ENCODE data around the gene CHSY1. TPM values are rescaled to one million over a fixed set of nuclear protein-coding genes. Genes with fewer than 3 reads are reported as not detected.
"Not testable (repeated sequence)": the region's sequence is repeated elsewhere in the genome, so short reads cannot be mapped to it uniquely, and the experiment has no call there.

Gene CHSY1
- 100 to 1,000 TPM in 1 of 2 donors, 10 to 100 TPM in 1; 47.4 to 114 TPM for total RNA-seq

DNA sequence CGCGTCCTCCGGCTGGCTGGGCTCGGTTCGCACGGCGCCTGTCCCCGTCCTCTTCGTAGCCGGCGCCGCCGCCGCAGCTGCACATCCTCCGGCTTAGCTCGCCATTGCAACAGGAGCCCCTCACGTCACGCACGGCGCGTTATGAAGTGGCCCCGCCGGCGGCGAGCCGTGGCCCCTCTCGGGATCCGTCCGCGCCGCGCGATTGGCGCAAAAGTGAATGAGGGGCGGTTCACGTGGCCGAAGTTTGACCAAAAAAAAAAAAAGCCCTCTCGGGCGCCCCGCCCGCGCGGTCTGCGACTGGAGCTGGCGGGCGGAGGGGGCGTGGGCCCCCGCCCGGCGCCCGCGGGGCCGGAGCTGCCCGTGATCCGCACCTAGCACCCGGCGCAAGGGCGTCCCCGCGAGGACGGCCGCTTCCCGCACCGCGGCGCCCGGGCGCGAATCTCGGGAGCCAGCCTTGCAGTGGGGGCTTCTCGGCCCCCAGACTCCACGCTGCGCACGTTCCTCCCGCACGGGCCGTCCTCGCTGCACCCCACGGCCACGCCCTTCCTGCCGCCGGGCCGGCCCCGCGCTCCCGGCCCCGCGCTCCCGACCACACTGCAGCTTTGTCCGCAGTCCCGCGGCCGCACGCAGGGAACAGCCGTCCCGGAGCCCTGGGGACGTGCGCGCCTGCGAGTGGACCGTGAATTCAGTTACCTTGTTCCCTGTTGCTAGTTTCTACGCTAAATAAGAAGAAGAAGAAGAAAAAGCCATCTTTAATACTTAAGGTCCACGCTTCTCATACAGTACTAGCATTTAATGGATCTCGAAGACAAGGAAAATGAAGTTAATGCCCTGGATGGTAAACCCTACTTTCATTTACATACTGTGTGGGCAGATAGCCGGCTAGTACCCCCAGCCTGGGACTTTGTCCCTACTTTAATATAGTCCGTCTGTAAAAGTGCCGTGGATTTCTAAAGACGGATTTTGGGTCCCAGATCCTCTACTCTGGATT is at the start of gene CHSY1:
TSS of gene CHSY1 (minus strand) at position 219 of the 991 bp plus-strand sequence. CDS start 592 bp downstream, outside the sequence.
- ATAC-seq (replicated peaks), result peak; percentile 75

GRCh38 chr15:101296418-101297405 is 44.9 kb upstream of the CHSY1 start:
- ATAC-seq (replicated peaks), result no peak
- Mint-ChIP-seq H3K27me3 (no peaks in the 10 kb centered on the region), H3K4me3 (peak overlapping the region; percentile 91), H3K27ac (peak overlapping the region; percentile 98), H3K9me3 (no peaks in the 10 kb centered on the region), H3K36me3 (ENCODE audit: low read depth) (peaks cover 37% of the 10 kb centered on the region), H3K4me1 (peaks cover 5% of the 10 kb centered on the region)

More for the DNA sequence above, at the start of gene CHSY1:
- Mint-ChIP-seq H3K4me3 (peak within 1 kb of the TSS; percentile 94), H3K9me3 (no peaks in the 10 kb centered on the region), H3K36me3 (ENCODE audit: low read depth) (peaks cover 52% of the 10 kb centered on the region), H3K27ac (peak within 1 kb of the TSS; percentile 93), H3K27me3 (no peaks in the 10 kb centered on the region), H3K4me1 (peaks cover 27% of the 10 kb centered on the region)

DNA sequence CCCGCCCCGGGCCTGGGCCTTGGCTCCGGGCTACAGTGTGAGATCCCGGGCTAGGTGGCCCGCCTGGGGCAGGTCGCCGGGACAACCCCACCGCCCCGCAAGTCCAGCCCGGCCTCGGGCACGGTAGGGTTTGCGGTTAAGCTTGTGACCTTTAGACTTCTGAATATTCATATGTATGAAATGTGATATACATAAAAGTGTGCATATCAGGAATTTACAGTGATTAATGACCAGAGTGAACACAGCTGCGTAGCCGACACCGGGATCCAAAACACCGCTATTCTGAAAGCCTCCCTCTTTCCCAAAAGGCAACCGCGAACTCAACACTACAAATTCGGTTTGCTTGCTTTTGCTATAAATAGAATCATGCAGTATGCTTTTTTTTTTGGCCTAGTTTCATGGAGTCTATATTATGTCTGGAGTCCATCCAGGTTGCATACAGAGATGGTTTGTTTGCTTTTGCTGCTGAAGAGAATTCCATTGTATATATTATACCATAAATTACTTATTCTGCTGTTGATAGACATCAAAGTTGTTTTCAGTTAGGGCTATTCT is 43.8 kb upstream of the CHSY1 start:
- Mint-ChIP-seq H3K36me3 (ENCODE audit: low read depth) (peaks cover 47% of the 10 kb centered on the region), H3K27me3 (no peaks in the 10 kb centered on the region), H3K4me1 (peaks cover 5% of the 10 kb centered on the region), H3K9me3 (no peaks in the 10 kb centered on the region), H3K27ac (peak overlapping the region; percentile 98), H3K4me3 (peak overlapping the region; percentile 91)
- no peak for ATAC-seq (replicated peaks)

GRCh38 chr15:101294731-101295606 is 43.1 kb upstream of the CHSY1 start, which contains the start of gene SNRPA1:
SNRPA1 (minus strand) TSS chr15:101295248; CDS start chr15:101295178, 70 bp downstream.
- Mint-ChIP-seq H3K4me1 (peaks cover 10% of the 10 kb centered on the region), H3K4me3 (peak within 1 kb of the TSS; percentile 91), H3K27me3 (no peaks in the 10 kb centered on the region), H3K27ac (peak within 1 kb of the TSS; percentile 98), H3K9me3 (no peaks in the 10 kb centered on the region), H3K36me3 (ENCODE audit: low read depth) (peaks cover 54% of the 10 kb centered on the region)
- ATAC-seq (replicated peaks), result peak; percentile 87

DNA sequence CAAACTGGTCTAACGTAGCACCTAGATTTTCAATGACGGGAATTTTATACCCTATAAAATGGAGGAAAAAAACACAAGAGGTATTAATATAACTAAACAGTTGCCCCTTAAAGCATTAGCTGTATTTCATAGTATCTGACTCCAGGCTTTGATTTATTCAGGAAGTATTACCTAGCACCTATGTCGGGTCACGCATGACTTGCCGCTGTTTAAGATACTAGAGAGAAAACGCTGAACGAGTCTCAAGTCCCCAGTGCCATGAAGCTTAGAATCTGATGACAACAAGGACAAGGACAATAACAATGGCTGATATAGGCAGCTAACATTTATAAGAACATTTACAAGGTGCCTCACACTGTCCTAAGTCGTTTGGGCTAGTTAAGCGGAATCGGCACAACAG is 41.3 kb upstream of the CHSY1 start:
- Mint-ChIP-seq H3K27me3 (no peaks in the 10 kb centered on the region), H3K27ac (peak overlapping the region; percentile 98), H3K4me3 (peak overlapping the region; percentile 91), H3K36me3 (ENCODE audit: low read depth) (peaks cover 73% of the 10 kb centered on the region), H3K4me1 (peaks cover 20% of the 10 kb centered on the region), H3K9me3 (no peaks in the 10 kb centered on the region)
- no peak for ATAC-seq (replicated peaks)

DNA sequence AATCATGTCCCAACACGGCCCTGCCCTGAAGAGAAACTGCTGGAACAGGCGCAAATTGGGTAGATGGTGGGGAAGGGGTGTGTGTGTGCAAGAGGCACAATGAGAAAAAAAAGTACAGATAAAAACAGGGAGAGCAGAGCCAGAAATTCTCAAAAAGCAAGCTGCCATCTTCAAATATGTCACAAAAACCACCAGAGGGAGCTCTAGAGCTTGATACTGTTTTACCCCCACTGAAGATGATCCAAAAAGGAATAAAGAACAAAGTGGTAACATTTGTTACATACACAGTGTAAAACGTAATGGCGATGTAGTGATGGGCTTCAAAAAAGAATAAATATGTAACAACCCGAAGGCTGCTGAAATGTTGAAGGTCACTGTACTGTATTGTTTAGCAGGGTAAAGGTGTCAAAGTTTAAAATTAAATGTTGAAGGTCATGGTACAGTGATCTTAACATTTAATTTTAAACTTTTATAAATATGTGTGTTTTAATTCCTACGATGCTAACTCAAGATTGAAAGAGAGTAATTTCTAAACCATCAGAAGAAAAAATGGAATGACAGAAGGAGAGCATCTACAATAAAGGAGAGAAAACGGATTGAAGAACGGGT is 37.2 kb upstream of the CHSY1 start:
- Mint-ChIP-seq H3K27ac (peak overlapping the region; percentile 26), H3K36me3 (ENCODE audit: low read depth) (peaks cover 100% of the 10 kb centered on the region), H3K4me3 (peak overlapping the region; percentile 9), H3K9me3 (no peaks in the 10 kb centered on the region), H3K4me1 (peaks cover 21% of the 10 kb centered on the region), H3K27me3 (no peaks in the 10 kb centered on the region)
- ATAC-seq (replicated peaks), result peak; percentile 55

DNA sequence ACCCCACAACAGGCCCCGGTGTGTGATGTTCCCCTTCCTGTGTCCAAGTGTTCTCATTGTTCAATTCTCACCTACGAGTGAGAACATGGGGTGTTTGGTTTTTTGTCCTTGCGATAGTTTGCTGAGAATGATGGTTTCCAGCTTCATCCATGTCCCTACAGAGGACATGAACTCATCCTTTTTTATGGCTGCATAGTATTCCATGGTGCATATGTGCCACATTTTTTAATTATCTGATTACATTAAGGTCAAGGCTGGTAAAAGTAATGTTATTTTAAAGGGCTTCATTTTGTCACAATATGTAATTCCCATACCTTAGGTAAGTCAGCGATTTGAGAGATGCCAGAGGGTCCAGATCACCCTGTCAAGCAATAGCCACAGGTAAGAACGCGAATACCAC is 35.5 kb upstream of the CHSY1 start:
- H3K4me1 Mint-ChIP-seq, result peaks cover 23% of the 10 kb centered on the region
- not testable (repeated sequence) for H3K9me3 Mint-ChIP-seq; H3K27me3 Mint-ChIP-seq; ATAC-seq (replicated peaks); H3K27ac Mint-ChIP-seq; H3K4me3 Mint-ChIP-seq
- peaks cover 100% of the 10 kb centered on the region for H3K36me3 Mint-ChIP-seq (ENCODE audit: low read depth)

GRCh38 chr15:101286471-101287114 is 34.7 kb upstream of the CHSY1 start:
- Mint-ChIP-seq H3K36me3 (ENCODE audit: low read depth) (peaks cover 100% of the 10 kb centered on the region), H3K4me3 (no peak overlapping the region), H3K9me3 (no peaks in the 10 kb centered on the region), H3K27ac (no peak overlapping the region), H3K4me1 (peaks cover 22% of the 10 kb centered on the region), H3K27me3 (no peaks in the 10 kb centered on the region)
- ATAC-seq (replicated peaks), result no peak

DNA sequence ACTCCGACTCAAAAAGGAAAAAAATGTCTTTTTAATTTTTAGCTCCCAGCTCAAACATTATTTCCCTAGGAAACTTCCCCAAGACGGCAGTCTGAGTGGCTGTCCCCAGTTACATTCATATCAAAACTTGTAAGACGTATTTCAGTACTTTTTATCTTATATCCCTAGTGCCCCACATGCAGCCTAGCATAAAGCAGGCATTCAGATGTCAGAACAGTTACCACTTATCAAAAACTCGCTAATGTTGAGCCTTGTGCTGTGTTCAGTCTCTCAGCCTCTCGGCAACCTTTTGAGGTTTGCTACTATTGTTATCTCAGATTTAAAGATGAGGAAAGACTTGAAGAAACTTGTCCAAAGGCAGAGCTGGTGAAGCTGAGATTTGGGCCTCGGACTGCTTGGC is 32.1 kb upstream of the CHSY1 start:
- H3K36me3 Mint-ChIP-seq (ENCODE audit: low read depth), result peaks cover 100% of the 10 kb centered on the region
- H3K4me1 Mint-ChIP-seq, result peaks cover 12% of the 10 kb centered on the region
- no peak overlapping the region for H3K4me3 Mint-ChIP-seq
- H3K27ac Mint-ChIP-seq, result no peak overlapping the region
- H3K27me3 Mint-ChIP-seq, result no peaks in the 10 kb centered on the region
- ATAC-seq (replicated peaks), result peak; percentile 48
- no peaks in the 10 kb centered on the region for H3K9me3 Mint-ChIP-seq

DNA sequence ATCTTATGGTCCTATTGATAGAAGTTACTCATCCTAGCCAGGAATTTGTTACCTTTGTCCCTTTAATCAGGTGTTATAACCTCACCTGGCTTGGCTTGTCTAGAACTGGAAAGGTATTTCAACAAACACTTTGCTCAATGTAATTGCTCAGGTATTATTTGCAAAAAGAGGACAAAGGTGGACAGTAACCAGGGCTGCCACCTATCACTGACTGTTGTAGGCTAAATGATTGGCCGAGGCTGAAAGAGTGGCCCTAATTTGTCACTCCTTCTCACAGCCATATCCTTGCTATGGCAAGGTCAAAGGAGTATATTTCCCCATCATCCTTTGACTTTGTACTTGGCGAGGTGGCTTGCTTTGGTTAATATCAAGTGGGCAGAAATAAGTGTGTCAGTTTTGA is 28.2 kb upstream of the CHSY1 start:
- H3K36me3 Mint-ChIP-seq (ENCODE audit: low read depth), result peaks cover 83% of the 10 kb centered on the region
- no peak for ATAC-seq (replicated peaks)
- peaks cover 9% of the 10 kb centered on the region for H3K4me1 Mint-ChIP-seq
- no peaks in the 10 kb centered on the region for H3K9me3 Mint-ChIP-seq
- no peaks in the 10 kb centered on the region for H3K27me3 Mint-ChIP-seq
- no peak overlapping the region for H3K27ac Mint-ChIP-seq
- no peak overlapping the region for H3K4me3 Mint-ChIP-seq

DNA sequence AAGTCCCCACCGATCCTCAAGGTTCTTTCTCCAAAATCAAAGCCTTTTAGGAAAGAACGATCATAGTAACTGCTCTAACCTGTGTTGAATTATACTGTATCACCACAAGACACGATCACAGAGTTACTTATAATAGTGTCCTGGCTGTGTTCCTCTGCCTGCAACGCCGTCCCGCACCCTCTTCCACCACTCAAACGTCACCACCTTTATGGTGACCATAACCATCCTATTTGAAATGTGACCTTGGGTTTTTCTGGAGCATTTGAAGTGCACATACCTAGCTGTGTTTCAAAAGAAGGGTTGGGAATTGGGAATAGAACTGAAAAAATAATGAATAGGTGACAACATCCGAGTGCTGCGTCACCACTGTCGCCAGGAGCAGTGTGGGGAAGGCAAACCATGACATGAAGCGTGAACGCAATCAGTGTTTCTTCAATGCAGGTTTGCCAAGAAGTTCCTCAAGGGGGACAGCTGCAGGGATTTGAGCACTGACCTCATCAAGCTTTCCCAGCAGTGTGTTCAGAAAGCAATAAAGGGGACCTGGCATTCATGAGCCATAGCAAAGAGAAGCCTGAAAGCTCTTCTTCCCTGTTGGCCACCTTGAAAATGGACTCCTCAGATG is 26.2 kb upstream of the CHSY1 start:
- peaks cover 83% of the 10 kb centered on the region for H3K36me3 Mint-ChIP-seq (ENCODE audit: low read depth)
- peak overlapping the region; percentile 96 for H3K4me3 Mint-ChIP-seq
- H3K4me1 Mint-ChIP-seq, result peaks cover 10% of the 10 kb centered on the region
- H3K9me3 Mint-ChIP-seq, result no peaks in the 10 kb centered on the region
- H3K27me3 Mint-ChIP-seq, result no peaks in the 10 kb centered on the region
- ATAC-seq (replicated peaks), result no peak
- H3K27ac Mint-ChIP-seq, result peak overlapping the region; percentile 86
